Natural killer cell (primary cell): ENCODE results near the gene IQCK. TPM values are rescaled to one million over a fixed set of nuclear protein-coding genes. Genes with fewer than 3 reads are reported as not detected.

Experiments used
- ATAC-seq, 3 donors: fragments of 150-1000 bp in 2 of 3; fragments of 200-7000 bp in 1 of 3; cut with Tn5 transposase; 1 replicate in 1 of 3; 2 replicates in 2 of 3; pipeline ENCODE4 v1.10.0; 2021; ENCODE audit warnings: mild to moderate bottlenecking in 2 of 3, moderate library complexity in 2 of 3
- DNase-seq, 2 donors: peaks; one replicate each; pipeline versions ENCODE4 v3.0.0 to v3.0.0-alpha.2; 2013 to 2021; ENCODE audit warnings: mixed read lengths in 1 of 2
- H3K27ac ChIP-seq: one replicate; pipeline ENCODE4 v1.5.1; 2013; ENCODE audit warnings: mild to moderate bottlenecking, low read length
- H3K27me3 ChIP-seq: one replicate; pipeline ENCODE4 v1.6.1; 2013; ENCODE audit warnings: low read length; ENCODE audit not compliant: control insufficient read depth, insufficient read depth
- H3K36me3 ChIP-seq: one replicate; pipeline ENCODE4 v1.6.1; 2013; ENCODE audit warnings: low read length; ENCODE audit not compliant: control insufficient read depth, insufficient read depth
- H3K4me1 ChIP-seq: one replicate; pipeline ENCODE4 v1.6.1; 2013; ENCODE audit warnings: low read length; ENCODE audit not compliant: control insufficient read depth, insufficient read depth
- H3K4me3 ChIP-seq: one replicate; pipeline ENCODE4 v1.5.1; 2013; ENCODE audit warnings: low read length
- H3K9me3 ChIP-seq: one replicate; pipeline ENCODE4 v1.6.1; 2013; ENCODE audit warnings: low read length; ENCODE audit not compliant: control insufficient read depth, insufficient read depth
- H3K27ac Mint-ChIP-seq, 2 donors: one replicate each; pipeline ENCODE4 v1.8.0; 2022; ENCODE audit warnings: mild to moderate bottlenecking in 2 of 2, mixed read lengths in 2 of 2, moderate library complexity in 1 of 2
- H3K27me3 Mint-ChIP-seq, 2 donors: one replicate each; pipeline ENCODE4 v1.8.0; 2022; ENCODE audit warnings: low read depth in 2 of 2, mixed read lengths in 2 of 2
- H3K36me3 Mint-ChIP-seq: one replicate; pipeline ENCODE4 v1.8.0; 2022; ENCODE audit warnings: mixed read lengths
- H3K4me1 Mint-ChIP-seq, 2 donors: one replicate each; pipeline ENCODE4 v1.8.0; 2022; ENCODE audit warnings: mixed read lengths in 2 of 2
- H3K4me3 Mint-ChIP-seq: one replicate; pipeline ENCODE4 v1.8.0; 2022; ENCODE audit warnings: mild to moderate bottlenecking, moderate library complexity, mixed read lengths
- H3K9me3 Mint-ChIP-seq, 2 donors: one replicate each; pipeline ENCODE4 v1.8.0; 2022; ENCODE audit warnings: mixed read lengths in 2 of 2
- WGBS: methylation state at CpG from one replicate; pipeline ENCODE4 v1.1.7; 2013; ENCODE audit warnings: missing lambda C conversion rate; ENCODE audit not compliant: insufficient coverage; 5-methylcytosine and 5-hydroxymethylcytosine counted together
- intact Hi-C: fragments of 100-400 bp; cut with micrococcal nuclease; formaldehyde crosslinking; loops from one replicate; pipeline ENCODE4 v1.14.2; 2022
- total RNA-seq, 4 donors: library from RNA; stranded (reverse); fragments of 120-200 nt in 1 of 4; gene quantifications; one replicate each; pipeline versions ENCODE4 v1.2.3 to v1.2.4, GENCODE V29; 2013 to 2022
- TF ChIP-seq, protein P1 (sequence below): fragments of 200-600 bp; IDR thresholded peaks from one replicate; pipeline ENCODE4 v1.8.0; 2022; ENCODE audit warnings: antibody characterized with exemption

IQCK gene
- total RNA-seq, 3 donors from 2014 or later (not counting 1 experiment from before 2014, with no cell fraction given), result 0.38 to 1.8 (median 0.68) TPM

GRCh38 chr16:19696961-19697360 is 21.1 kb upstream of the IQCK start:
- H3K9me3 ChIP-seq, result no peaks in the 10 kb centered on the region
- Mint-ChIP-seq H3K9me3 (no peaks in the 10 kb centered on the region), H3K4me3 (no peak overlapping the region), H3K27ac (peak overlapping the region in 1 of 2 donors; percentile 52), H3K4me1 (peaks cover 20 to 23% of the 10 kb centered on the region in 2 donors), H3K27me3 (no peaks in the 10 kb centered on the region), H3K36me3 (no peaks in the 10 kb centered on the region)
- H3K4me3 ChIP-seq, result no peak overlapping the region
- no peak for ATAC-seq
- H3K36me3 ChIP-seq, result peaks cover 16% of the 10 kb centered on the region
- peak in 1 of 2 donors; percentile 11 for DNase-seq
- H3K4me1 ChIP-seq, result peaks cover 34% of the 10 kb centered on the region
- TF ChIP-seq, protein P1, sequence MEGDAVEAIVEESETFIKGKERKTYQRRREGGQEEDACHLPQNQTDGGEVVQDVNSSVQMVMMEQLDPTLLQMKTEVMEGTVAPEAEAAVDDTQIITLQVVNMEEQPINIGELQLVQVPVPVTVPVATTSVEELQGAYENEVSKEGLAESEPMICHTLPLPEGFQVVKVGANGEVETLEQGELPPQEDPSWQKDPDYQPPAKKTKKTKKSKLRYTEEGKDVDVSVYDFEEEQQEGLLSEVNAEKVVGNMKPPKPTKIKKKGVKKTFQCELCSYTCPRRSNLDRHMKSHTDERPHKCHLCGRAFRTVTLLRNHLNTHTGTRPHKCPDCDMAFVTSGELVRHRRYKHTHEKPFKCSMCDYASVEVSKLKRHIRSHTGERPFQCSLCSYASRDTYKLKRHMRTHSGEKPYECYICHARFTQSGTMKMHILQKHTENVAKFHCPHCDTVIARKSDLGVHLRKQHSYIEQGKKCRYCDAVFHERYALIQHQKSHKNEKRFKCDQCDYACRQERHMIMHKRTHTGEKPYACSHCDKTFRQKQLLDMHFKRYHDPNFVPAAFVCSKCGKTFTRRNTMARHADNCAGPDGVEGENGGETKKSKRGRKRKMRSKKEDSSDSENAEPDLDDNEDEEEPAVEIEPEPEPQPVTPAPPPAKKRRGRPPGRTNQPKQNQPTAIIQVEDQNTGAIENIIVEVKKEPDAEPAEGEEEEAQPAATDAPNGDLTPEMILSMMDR, result no peak
- no peaks in the 10 kb centered on the region for H3K27me3 ChIP-seq
- WGBS, result 97% methylated on average over 15 of the region's 15 CpGs
- H3K27ac ChIP-seq, result no peak overlapping the region
- intact Hi-C loops, result no loop called here

DNA sequence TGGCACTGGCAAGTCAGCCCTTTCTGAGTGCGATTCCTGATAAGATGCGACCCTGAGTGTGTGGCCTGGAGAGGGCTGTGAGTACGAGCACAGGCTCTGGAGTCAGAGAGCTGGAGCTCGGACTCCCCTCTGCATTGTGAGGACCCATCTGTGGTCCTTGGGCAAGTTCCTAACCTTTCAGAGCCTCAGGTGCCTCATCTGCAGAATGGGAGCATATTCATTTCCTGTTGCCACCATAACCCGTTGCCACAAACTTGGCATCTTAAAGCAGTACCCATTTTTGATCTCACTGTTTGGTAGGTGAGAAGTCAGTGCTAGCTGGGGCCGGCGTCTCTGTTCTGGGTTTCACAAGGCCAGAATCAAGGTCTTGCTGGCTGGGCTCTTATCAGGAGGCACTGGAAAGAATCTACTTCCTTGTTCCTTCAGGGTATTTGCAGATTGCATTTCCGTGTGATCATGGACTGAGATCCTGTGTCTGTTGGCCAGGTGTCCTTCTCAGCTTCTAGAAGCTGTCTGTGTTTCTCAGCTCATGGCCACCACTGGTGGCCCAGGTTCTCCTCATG is 20.2 kb upstream of the IQCK start:
- Mint-ChIP-seq H3K27ac (no peak overlapping the region), H3K9me3 (no peaks in the 10 kb centered on the region), H3K36me3 (no peaks in the 10 kb centered on the region), H3K27me3 (no peaks in the 10 kb centered on the region), H3K4me3 (no peak overlapping the region), H3K4me1 (peaks cover 20 to 23% of the 10 kb centered on the region in 2 donors)
- intact Hi-C loops, result no loop called here
- DNase-seq (peak in 1 of 2 donors; percentile 15), ATAC-seq (no peak)
- peaks cover 20% of the 10 kb centered on the region for H3K36me3 ChIP-seq
- no peak overlapping the region for H3K4me3 ChIP-seq
- peaks cover 34% of the 10 kb centered on the region for H3K4me1 ChIP-seq
- WGBS, result 79% methylated on average over 8 of the region's 8 CpGs
- no peaks in the 10 kb centered on the region for H3K27me3 ChIP-seq
- H3K9me3 ChIP-seq, result no peaks in the 10 kb centered on the region
- TF ChIP-seq, protein P1, result no peak
- H3K27ac ChIP-seq, result no peak overlapping the region

DNA sequence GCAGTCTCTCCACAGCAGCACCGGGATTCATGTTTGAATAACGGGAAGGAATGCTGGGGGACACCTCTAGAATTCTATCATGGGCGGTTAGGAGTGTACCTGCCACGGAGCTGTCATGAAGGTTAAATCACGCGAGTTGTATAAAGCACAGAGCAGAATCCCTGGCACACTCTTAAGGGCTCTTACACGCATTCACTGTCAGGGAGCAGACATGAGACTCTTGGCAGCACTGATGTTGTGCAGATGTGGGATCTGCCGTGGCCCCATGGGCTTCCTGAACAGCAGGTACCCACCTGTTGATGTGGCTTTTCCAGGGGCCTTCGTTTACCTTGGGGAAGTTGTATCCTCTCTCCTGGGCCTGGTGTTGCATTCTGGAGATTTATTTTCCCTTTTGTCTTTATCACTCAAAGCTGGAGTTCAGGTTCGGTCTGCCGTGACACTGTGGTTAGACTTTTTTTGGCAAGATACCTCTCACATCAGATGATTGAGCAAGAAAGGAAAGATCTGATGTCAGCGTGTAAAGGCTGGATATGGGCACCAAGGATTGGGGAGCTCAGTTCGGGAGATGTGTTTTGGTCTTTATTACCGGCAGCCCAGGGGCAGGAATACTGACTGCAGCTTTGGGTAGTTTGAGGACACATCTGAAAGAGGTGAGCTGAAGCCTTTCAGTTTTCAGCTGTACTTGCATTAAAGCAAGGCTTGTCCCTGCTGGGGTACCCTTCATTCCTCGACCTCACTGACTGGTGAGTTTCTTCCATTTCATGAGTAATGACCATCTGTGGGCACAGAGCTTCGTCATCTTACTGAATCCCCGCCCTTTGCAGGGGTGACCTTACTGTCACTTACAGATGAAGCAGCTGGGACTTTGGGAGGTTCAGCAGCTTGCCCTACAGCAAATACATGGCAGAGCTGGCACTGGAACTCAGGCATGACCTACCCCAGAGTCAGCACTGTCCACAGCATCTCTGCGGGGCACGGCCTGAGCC is 19.3 kb upstream of the IQCK start:
- peak overlapping the region in 1 of 2 donors; percentile 31 for H3K27ac Mint-ChIP-seq
- Histone ChIP-seq H3K27ac (no peak overlapping the region), H3K36me3 (peaks cover 27% of the 10 kb centered on the region), H3K9me3 (no peaks in the 10 kb centered on the region), H3K4me3 (no peak overlapping the region), H3K27me3 (no peaks in the 10 kb centered on the region), H3K4me1 (peaks cover 34% of the 10 kb centered on the region)
- ATAC-seq (no peak), DNase-seq (no peak)
- intact Hi-C loops, result no loop called here
- TF ChIP-seq, protein P1, result no peak
- no peaks in the 10 kb centered on the region for H3K27me3 Mint-ChIP-seq
- H3K4me1 Mint-ChIP-seq, result peaks cover 20 to 23% of the 10 kb centered on the region in 2 donors
- no peaks in the 10 kb centered on the region for H3K9me3 Mint-ChIP-seq
- WGBS, result 91% methylated on average over 19 of the region's 19 CpGs
- no peaks in the 10 kb centered on the region for H3K36me3 Mint-ChIP-seq
- H3K4me3 Mint-ChIP-seq, result no peak overlapping the region
